ENCODE data around the gene MVB12B.

MVB12B gene

GRCh38 chr9:126361810-126362238, 35.2 kb downstream of the MVB12B start:
- DNase-seq (ENCODE audit: low spot score): no peak
- FAIRE-seq: no peak

DNA sequence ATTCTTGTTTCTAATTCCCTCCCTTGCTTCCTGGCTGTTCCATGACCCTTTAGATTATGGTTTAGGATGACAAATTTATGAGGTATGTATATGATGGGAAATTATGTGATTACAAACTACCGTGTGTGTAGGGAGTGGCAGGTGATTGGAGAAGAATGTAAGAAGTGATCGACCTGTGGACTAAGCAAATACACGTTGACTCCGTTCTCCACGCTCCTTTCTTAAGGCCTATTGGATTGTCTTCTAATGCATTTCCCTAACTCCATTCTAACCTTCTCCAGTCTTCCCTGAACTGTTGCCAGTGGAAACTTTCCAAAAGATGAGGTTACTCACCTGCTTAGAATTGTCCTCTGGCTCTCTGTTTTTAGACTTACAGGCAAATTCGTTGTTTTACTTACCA, 36.6 kb downstream of the MVB12B start:
- no peak for FAIRE-seq
- DNase-seq (ENCODE audit: low spot score): no peak

- DNase-seq (ENCODE audit: low spot score): no peak
- no peak for FAIRE-seq
Observed at GRCh38 chr9:126363847-126364671, 37.4 kb downstream of the MVB12B start.

GRCh38 chr9:126365780-126366179, 39.2 kb downstream of the MVB12B start:
- no peak for FAIRE-seq
- DNase-seq (ENCODE audit: low spot score): no peak

DNA sequence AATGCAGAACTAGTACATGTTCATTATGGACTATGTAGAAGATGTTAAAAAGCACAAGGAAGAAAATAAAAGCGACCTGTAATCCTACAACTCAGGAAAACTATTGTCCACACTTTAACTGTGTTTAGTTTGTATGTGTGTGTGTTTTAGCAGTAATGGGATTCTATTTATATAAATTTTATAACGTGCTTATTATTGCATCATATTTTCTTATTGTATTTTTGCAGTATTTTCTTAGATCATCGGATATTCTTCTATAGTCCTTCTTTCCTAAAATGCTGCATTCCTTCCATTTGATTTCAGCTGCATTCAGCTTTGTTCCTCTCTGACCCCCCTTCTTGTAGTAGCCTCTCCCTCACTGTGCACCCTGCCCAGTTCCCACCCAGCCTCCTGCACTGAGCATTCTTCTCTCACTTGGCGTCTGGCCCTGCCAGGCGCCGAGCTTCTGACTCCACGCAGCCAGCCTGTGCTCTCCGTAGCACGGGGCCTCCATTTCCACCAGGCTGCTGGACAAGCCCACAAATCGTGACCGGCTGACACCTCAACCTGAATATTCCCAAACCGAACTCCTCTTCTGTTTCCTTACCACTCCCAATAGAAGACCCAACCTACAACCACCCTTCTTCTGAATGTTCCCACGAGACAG, 39.9 kb downstream of the MVB12B start:
- DNase-seq (ENCODE audit: low spot score) (no peak), FAIRE-seq (no peak)

DNA sequence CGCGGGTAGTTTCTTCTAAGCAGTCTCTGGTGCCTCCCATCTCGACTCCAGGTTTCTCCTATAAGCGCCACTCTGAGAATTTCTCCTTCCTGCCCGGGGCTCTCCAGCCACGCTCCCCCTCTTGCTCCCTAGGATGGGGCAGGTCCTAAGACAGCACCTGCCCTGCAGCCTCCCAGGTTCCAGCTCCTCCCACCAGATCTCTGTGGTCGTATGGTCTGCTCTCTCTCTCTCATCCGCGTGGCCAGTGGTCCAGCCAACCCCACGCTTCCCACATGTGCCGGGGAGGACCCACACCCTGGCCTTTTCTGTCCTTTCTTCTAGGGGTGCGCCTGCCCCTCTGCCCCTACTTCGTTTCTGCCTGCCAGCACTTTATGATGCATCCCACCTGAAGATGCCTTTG, 40.5 kb downstream of the MVB12B start:
- FAIRE-seq: no peak
- DNase-seq (ENCODE audit: low spot score): no peak

DNA sequence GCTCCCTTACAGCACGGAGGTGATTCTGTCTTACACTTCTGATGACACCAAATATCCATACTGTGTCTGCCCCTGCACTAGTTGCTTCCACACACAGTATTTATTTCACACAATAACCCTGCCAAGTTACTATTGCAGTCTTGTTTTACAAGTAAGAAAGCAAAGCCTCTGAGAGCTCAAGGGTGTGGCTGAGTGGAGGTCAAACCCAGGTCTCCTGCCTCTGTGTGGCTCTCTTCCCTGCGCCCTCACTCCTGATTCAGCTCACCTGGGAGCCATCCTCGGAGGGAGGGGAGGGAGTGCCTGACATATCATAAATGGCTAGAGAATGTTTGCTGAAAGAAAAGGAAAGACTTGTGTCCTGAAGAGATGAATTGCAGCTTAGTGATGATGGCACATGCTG, 41.0 kb downstream of the MVB12B start:
- FAIRE-seq (no peak), DNase-seq (ENCODE audit: low spot score) (no peak)

DNA sequence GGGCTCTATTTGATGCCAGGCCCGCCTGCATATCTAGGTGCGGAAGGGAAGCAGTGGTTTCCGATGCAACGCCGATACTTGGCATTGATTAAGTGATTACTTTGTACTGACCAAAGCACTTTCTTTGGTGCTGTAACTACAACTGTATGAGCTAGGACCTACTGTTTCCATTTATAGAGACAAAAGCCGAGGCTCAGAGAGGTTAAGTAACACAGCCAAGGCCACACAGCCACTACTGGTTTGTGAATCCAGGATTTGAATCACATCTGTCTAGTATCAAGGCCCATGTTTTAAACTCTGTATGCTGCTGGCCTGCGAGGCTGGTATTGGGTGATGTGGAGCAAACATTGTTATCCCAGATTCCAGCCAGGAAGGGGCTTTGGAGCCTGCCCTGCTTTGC, 41.4 kb downstream of the MVB12B start:
- no peak for FAIRE-seq
- no peak for DNase-seq (ENCODE audit: low spot score)

DNA sequence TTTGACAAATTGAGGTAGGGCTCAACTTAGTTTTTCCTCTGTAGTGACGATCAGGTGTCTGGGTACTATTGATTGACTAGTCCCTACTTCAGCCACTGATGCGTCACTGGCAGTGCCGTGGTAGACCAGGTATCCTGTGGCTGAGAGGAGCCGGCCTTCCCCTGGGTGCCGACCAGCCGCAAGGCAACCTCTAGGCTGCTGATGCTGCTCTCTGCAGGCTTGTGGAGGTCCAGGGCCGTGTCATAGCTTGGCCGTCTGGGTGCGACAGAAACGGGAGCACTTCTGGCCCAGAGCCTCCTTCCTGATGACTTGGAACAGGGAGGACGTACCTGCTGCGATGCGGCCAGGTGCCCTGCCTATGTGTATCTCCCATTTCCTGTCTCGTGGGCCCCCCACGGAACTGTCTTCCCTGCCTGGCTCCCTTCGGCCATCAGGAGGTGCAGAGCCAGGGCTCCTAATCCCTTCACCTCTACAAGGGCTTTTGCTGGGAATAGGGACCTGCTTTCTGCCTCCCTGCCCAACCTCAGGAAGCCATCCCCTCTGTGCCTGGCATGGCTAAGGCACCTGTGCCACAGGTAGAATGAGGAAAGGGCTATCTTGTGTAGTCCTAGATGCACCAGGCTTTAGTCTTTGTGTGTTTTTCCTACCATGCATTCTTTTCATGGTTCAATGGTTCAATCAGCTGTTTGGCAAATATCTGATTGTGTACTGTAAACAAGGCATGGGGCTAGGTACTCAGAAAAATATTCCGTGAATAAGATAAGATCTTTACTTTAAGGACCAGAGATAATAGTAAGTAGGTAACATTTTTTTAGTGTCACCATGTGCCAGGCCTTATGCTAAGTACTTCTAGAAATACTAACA, 44.6 kb downstream of the MVB12B start:
- FAIRE-seq (no peak), DNase-seq (ENCODE audit: low spot score) (no peak)

- FAIRE-seq (no peak), DNase-seq (ENCODE audit: low spot score) (no peak)
Observed at GRCh38 chr9:126372716-126373115, 46.1 kb downstream of the MVB12B start.

DNA sequence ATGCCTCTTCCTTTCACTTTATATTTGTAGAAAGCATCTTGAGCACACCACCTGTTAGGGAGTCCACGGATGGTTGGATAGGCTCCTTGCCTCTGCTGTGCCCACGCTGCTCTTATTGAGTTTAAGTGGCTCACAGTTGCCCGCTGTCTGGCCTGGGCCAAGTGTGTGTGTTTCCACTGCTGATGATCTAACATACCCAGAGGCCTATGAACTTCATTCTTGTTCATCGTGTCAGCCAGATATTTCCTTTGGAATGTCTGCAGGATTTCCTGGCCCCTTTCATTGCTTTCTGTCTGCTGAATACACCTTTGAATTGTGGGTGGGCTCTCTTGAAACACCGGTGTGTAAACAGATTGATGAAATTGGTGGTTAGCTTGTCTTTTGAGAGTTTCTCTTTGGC, 46.6 kb downstream of the MVB12B start:
- FAIRE-seq (no peak), DNase-seq (ENCODE audit: low spot score) (no peak)

DNA sequence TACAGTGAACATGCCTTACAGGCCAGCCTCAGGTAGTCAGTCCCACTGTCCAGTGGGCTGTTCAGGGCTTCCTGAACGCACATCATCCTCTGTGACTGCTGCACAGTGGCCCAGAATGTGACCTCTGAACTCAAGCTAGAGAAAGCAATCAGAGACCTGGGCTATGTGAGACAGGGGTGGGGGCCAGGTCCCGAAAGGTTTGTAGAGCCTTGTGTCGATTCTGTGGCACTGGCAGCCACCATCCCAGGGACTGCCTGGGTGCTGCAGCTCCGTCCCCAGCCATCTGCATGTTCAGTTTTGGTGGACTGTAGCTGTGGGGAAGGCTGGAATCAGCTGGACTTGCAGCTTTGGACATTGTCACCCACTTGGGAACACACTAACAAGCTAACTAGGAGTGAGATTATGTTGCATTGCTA, 47.7 kb downstream of the MVB12B start:
- FAIRE-seq: no peak

GRCh38 chr9:126375386-126375785, 48.8 kb downstream of the MVB12B start:
- no peak for FAIRE-seq
- DNase-seq (ENCODE audit: low spot score): no peak

More for the DNA sequence above, 47.7 kb downstream of the MVB12B start:
- no peak for DNase-seq (ENCODE audit: low spot score)

DNA sequence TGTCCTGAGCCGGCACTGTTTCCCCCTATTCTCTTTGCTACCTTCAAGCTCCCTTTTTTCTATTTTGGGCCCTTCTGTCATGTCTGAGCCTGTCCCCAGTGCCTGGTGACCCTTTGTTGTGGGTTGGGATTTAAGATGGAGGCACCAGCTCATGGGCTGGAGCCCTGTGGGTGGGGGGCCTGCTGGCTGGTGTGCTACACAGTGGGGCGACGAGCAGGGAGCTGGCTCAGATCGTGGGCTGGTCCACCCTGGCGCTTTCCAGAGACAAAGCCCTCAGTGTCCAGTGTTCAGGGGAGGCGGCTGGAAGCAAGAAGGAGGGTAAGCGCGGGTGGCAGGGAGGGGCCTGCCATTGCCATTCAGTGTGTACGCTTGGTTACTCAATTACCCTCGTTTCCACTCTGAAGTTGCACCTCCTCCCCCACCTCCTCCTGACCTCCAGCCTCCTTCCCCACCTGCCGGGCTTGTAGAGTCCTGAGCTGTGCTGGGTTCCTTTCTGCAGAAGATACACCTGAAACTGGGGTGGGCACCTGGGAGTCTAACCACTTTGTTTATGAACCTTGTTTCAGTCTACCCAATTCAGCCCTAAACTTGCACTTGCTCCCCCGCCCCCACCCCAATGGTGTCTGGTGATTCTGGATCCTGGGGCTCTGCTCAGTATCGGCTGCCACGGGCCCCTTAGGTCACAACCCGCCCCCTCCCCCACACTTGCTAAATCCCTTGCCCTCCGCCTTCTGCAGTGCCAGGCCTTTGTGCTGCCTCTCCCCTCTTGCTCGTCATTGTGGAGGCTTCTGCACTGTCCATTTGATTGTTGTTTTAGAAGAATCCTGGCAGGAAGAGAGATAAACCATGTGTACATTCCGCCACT, 49.9 kb downstream of the MVB12B start:
- DNase-seq (ENCODE audit: low spot score): no peak
- FAIRE-seq: no peak

DNA sequence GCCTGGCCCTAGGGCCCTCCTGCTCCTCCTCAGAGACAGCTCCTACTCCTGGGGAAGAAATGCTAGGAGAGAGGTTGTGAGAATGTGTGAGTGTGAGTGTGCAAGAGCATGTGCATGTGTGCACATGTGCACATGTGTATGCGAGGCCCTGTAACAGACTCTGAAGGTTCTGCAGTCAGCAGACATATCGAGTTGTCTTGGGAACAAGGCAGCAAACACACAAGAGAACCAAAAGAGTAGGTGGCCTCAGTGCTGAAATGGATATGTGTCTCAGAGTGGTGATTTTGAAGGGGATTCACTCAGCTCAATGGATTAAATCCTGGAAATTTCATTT, 50.5 kb downstream of the MVB12B start:
- FAIRE-seq (no peak), DNase-seq (ENCODE audit: low spot score) (no peak)

- FAIRE-seq: no peak
Observed at GRCh38 chr9:126377536-126377935, 50.9 kb downstream of the MVB12B start.

DNA sequence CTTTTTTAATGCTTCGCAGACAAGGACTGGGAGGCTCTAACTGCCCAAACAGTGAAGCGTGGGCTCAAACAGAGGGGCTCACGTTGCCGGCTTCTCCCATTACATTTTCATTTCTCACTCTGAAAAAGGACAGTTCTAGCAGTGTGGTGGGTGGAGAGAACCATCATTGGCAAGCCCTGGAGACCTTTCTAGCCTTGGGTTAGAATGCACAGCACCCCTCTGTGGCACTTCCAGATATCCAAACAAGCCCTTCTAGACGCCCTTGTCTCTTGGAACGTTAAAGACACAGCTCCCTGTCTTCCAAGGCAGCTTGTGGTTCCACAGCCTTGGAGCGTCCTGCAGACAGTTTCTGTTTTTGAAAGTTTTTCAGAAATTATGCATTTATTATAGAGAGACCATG, 52.1 kb downstream of the MVB12B start:
- FAIRE-seq (no peak), DNase-seq (ENCODE audit: low spot score) (no peak)

More at GRCh38 chr9:126377536-126377935, 50.9 kb downstream of the MVB12B start:
- DNase-seq (ENCODE audit: low spot score): no peak

GRCh38 chr9:126379661-126380360, 53.2 kb downstream of the MVB12B start:
- DNase-seq (ENCODE audit: low spot score) (peak; percentile 25), FAIRE-seq (no peak)

DNA sequence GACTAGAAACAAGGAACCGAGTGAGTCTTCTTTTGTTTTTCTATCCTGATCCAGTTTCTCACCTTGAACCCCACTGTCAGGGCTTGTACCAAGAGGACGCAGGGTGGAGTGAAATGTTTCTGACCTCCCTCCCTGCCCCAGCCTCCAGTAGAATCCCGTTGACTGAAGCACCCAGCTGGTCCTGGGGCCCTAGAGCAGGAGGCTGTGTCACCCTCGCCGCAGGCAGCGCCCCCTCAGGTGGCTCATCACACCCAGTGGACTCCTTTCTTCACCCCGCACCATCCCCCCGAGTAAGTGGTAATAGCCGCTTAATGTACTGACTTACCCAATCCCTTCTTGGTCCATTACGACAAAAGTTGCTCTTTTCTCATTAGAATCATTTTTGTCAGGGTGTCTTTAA, 53.8 kb downstream of the MVB12B start:
- no peak for FAIRE-seq
- no peak for DNase-seq (ENCODE audit: low spot score)

DNA sequence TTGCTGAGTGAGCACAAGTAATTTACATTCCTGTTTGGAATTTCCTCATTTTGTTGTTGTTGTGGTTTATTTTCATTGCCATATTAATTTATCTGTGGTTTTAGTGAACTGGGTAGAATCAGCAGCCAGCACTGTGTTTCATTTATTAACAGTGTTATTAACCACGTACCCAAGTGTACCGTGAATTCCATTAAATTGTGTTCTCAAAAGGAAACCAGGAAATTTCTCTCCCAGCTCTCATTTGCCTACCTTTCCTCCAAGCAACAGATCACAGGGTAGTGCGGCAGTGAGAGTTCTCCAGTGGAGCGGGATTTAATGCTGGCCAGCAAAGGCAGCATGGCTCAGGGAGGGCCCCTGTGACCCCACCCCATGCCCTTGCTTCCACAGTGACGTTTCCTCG, 54.6 kb downstream of the MVB12B start:
- FAIRE-seq: no peak
- no peak for DNase-seq (ENCODE audit: low spot score)

Measured in RCC 7860 (cell line).